ENCODE data around the gene SP140L. TPM values are rescaled to one million over a fixed set of nuclear protein-coding genes. Genes with fewer than 3 reads are reported as not detected.
A peak's percentile ranks its signal among the peaks of the same experiment; 100 is the strongest.

SP140L gene
- total RNA-seq, 1 donor from 2014 or later = 6.6 TPM

GRCh38 chr2:230413479-230413878, 86.5 kb downstream of the SP140L start:
- peak overlapping the region; percentile 47 for H3K4me3 Mint-ChIP-seq
- H3K27ac Mint-ChIP-seq = no peak overlapping the region
- DNase-seq (ENCODE audit: extremely low spot score, unreplicated experiment) = no peak
- H3K27me3 Mint-ChIP-seq = peaks cover 33% of the 10 kb centered on the region
- no peaks in the 10 kb centered on the region for H3K9me3 Mint-ChIP-seq
- TF ChIP-seq, protein P1, sequence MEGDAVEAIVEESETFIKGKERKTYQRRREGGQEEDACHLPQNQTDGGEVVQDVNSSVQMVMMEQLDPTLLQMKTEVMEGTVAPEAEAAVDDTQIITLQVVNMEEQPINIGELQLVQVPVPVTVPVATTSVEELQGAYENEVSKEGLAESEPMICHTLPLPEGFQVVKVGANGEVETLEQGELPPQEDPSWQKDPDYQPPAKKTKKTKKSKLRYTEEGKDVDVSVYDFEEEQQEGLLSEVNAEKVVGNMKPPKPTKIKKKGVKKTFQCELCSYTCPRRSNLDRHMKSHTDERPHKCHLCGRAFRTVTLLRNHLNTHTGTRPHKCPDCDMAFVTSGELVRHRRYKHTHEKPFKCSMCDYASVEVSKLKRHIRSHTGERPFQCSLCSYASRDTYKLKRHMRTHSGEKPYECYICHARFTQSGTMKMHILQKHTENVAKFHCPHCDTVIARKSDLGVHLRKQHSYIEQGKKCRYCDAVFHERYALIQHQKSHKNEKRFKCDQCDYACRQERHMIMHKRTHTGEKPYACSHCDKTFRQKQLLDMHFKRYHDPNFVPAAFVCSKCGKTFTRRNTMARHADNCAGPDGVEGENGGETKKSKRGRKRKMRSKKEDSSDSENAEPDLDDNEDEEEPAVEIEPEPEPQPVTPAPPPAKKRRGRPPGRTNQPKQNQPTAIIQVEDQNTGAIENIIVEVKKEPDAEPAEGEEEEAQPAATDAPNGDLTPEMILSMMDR (conservative IDR thresholded peaks at IDR 0.05) = no peak
- H3K36me3 Mint-ChIP-seq = no peaks in the 10 kb centered on the region
- no peaks in the 10 kb centered on the region for H3K4me1 Mint-ChIP-seq (ENCODE audit: unreplicated experiment)

DNA sequence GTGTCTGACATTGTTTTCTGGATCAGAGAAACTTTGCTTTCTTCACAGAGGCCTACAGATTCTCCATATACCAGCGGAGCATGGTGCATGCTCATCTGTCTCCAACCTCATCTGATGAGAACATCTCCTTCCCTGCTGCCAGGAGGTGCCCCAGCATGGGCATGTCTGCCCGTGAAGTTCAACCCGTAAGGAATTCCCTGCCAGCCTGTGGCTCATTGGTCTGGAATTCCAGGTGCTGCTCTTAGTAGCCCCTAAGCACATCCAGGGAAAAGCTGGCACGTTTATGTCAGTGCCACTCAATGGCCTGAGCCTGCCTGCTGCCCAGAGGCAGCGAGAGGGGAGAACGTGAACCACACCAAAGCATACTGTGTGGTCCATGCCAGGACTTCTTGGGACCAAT, 87.3 kb downstream of the SP140L start:
- peaks cover 28% of the 10 kb centered on the region for H3K27me3 Mint-ChIP-seq
- DNase-seq (ENCODE audit: extremely low spot score, unreplicated experiment) = no peak
- no peaks in the 10 kb centered on the region for H3K9me3 Mint-ChIP-seq
- H3K27ac Mint-ChIP-seq = peak overlapping the region; percentile 70
- no peaks in the 10 kb centered on the region for H3K36me3 Mint-ChIP-seq
- peak overlapping the region; percentile 58 for H3K4me3 Mint-ChIP-seq
- no peaks in the 10 kb centered on the region for H3K4me1 Mint-ChIP-seq (ENCODE audit: unreplicated experiment)
- TF ChIP-seq, protein P1 (conservative IDR thresholded peaks at IDR 0.05) = no peak

DNA sequence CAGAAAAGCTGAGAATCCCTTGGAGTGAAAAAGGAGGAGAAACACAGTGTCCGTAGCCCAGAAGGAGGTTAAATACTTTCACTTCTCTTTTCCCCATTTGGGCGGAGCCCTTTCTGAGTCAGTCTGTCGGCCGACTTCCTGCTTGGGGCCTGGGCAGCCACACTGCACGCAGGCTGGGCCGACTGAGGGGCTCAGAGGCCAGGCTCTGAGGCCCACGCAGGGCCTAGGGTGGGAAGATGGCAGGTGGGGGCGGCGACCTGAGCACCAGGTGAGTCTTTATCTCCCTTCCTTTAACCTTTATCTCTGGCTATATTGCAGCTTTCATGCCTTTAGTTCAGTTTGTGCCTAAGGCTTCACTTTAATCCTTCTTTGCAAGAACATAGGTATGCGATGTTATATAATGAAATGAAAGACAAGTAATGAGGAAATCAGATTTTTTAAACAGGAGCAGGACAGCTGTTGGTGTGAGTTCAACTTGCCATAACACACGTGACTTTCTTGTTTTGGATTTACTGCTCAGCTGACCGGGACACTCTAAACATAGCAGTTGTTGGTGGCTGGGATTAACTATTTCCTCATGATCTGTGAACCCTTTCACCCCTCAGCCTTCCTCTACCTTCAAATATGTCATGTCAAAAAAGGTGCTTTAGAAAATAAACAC, 89.2 kb downstream of the SP140L start, which contains the start of gene SP100:
TSS of gene SP100 (plus strand) at position 141 of the 661 bp plus-strand sequence. CDS start at position 237, 96 bp downstream.
- DNase-seq (ENCODE audit: extremely low spot score, unreplicated experiment) = no peak
- TF ChIP-seq, protein P1 (conservative IDR thresholded peaks at IDR 0.05) = no peak
- no peaks in the 10 kb centered on the region for H3K36me3 Mint-ChIP-seq
- H3K27me3 Mint-ChIP-seq = peaks cover 10% of the 10 kb centered on the region
- no peaks in the 10 kb centered on the region for H3K9me3 Mint-ChIP-seq
- peak within 1 kb of the TSS; percentile 86 for H3K4me3 Mint-ChIP-seq
- H3K4me1 Mint-ChIP-seq (ENCODE audit: unreplicated experiment) = no peaks in the 10 kb centered on the region
- peak within 1 kb of the TSS; percentile 93 for H3K27ac Mint-ChIP-seq

- no peak overlapping the region for H3K27ac Mint-ChIP-seq
- peaks cover 3% of the 10 kb centered on the region for H3K27me3 Mint-ChIP-seq
- no peaks in the 10 kb centered on the region for H3K36me3 Mint-ChIP-seq
- DNase-seq (ENCODE audit: extremely low spot score, unreplicated experiment) = no peak
- TF ChIP-seq, protein P1 (conservative IDR thresholded peaks at IDR 0.05) = no peak
- H3K9me3 Mint-ChIP-seq = no peaks in the 10 kb centered on the region
- H3K4me3 Mint-ChIP-seq = peak overlapping the region; percentile 79
- no peaks in the 10 kb centered on the region for H3K4me1 Mint-ChIP-seq (ENCODE audit: unreplicated experiment)
These were observed 90.4 kb downstream of the SP140L start for GRCh38 chr2:230417436-230417835.

DNA sequence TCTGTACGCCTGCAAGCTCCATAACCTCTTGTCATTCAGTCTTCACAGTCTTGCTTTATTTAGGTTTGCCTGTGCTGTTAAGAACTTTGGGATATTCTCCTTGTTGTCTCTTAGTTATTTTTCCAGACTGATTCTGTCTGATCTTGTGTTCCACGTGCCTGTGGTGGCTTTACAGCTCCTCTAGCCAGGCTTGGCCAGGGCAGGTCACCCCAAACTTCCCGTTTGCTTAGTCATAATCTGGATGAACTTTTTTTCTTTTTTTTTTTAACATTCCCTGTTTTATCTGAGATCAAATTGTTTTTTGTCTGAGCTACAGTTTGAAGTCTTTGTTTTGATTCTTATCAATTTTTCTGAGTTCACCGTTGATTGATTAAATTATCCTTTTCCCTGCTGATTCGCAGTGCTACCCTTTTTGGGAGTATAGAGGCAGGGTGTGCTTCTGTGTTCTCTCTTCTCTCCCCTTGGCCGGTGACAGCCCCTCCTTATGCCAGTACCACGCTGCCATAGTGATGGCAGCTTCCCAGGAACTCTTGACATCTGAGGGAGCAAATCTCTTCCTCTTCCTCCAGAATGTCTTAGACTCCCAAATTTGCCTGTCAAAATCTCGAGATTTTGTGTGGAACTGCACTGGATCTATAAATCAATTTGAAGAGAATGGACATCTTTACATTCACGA, 91.5 kb downstream of the SP140L start:
- Mint-ChIP-seq H3K4me3 (peak overlapping the region; percentile 50), H3K36me3 (no peaks in the 10 kb centered on the region), H3K27ac (peak overlapping the region; percentile 39), H3K27me3 (no peaks in the 10 kb centered on the region), H3K9me3 (no peaks in the 10 kb centered on the region), H3K4me1 (ENCODE audit: unreplicated experiment) (no peaks in the 10 kb centered on the region)
- TF ChIP-seq, protein P1 (conservative IDR thresholded peaks at IDR 0.05) = no peak
- DNase-seq (ENCODE audit: extremely low spot score, unreplicated experiment) = no peak
